GM23338 (cell line): ENCODE measurements around the gene SSTR3. TPM values are rescaled to one million over a fixed set of nuclear protein-coding genes. Genes with fewer than 3 reads are reported as not detected.

Experiments used
- ATAC-seq: fragments of 200-7000 bp; cut with Tn5 transposase; 3 replicates; pipeline ENCODE4 v1.9.1; 2020
- DNase-seq: peaks from one replicate; pipeline ENCODE4 v3.0.0-alpha.2; 2015; ENCODE audit warnings: low spot score
- H2AFZ ChIP-seq: fragments of 200-600 bp; sonication (generic); 2 replicates; pipeline ENCODE4 v1.8.0; 2016; ENCODE audit warnings: antibody characterized with exemption, mild to moderate bottlenecking, moderate library complexity
- H3F3A ChIP-seq: fragments of 200-600 bp; sonication (generic); replicated peaks from 2 replicates; pipeline ENCODE4 v1.8.0; 2017; ENCODE audit warnings: antibody characterized with exemption, mixed run types, low read depth
- H3K27ac ChIP-seq: fragments of 200-600 bp; sonication (generic); 2 replicates; pipeline ENCODE4 v1.6.1; 2016; ENCODE audit warnings: low read depth
- H3K27me3 ChIP-seq: fragments of 200-600 bp; sonication (generic); 2 replicates; pipeline ENCODE4 v1.8.0; 2016; ENCODE audit warnings: mild to moderate bottlenecking, mixed run types, moderate library complexity; ENCODE audit not compliant: insufficient read depth
- H3K36me3 ChIP-seq: fragments of 200-600 bp; sonication (generic); 2 replicates; pipeline ENCODE4 v1.8.0; 2016; ENCODE audit warnings: mild to moderate bottlenecking; ENCODE audit not compliant: insufficient read depth
- H3K4me1 ChIP-seq: fragments of 200-600 bp; sonication (generic); 2 replicates; pipeline ENCODE4 v1.8.0; 2016; ENCODE audit warnings: mild to moderate bottlenecking, moderate library complexity; ENCODE audit not compliant: insufficient read depth
- H3K4me2 ChIP-seq: fragments of 200-600 bp; sonication (generic); 2 replicates; pipeline ENCODE4 v1.7.1; 2017; ENCODE audit warnings: mixed run types
- H3K4me3 ChIP-seq: fragments of 200-600 bp; sonication (generic); 2 replicates; pipeline ENCODE4 v1.6.1; 2016; ENCODE audit warnings: mixed run types
- H3K79me2 ChIP-seq: fragments of 200-600 bp; sonication (generic); replicated peaks from 2 replicates; pipeline ENCODE4 v1.8.0; 2017; ENCODE audit warnings: mild to moderate bottlenecking; ENCODE audit not compliant: insufficient read depth
- H3K9me2 ChIP-seq: fragments of 200-600 bp; sonication (generic); 2 replicates; pipeline ENCODE4 v1.8.0; 2017; ENCODE audit not compliant: insufficient read depth
- H4K20me1 ChIP-seq: fragments of 200-600 bp; sonication (generic); replicated peaks from 2 replicates; pipeline ENCODE4 v1.8.0; 2017; ENCODE audit warnings: mild to moderate bottlenecking; ENCODE audit not compliant: insufficient read depth
- H3K27ac Mint-ChIP-seq: 2 replicates; pipeline ENCODE4 v1.8.0; 2020; ENCODE audit warnings: inconsistent platforms, mild to moderate bottlenecking, moderate library complexity, mixed read lengths
- H3K27me3 Mint-ChIP-seq: 3 replicates; pipeline ENCODE4 v1.8.0; 2022; ENCODE audit warnings: low read depth, mild to moderate bottlenecking, moderate library complexity, mixed read lengths, inconsistent platforms; ENCODE audit not compliant: insufficient read depth, poor library complexity
- H3K36me3 Mint-ChIP-seq: 3 replicates; pipeline ENCODE4 v1.8.0; 2021; ENCODE audit warnings: low read depth, mild to moderate bottlenecking, inconsistent platforms, moderate library complexity, mixed read lengths
- H3K4me1 Mint-ChIP-seq: 3 replicates; pipeline ENCODE4 v1.8.0; 2020; ENCODE audit warnings: mild to moderate bottlenecking, inconsistent platforms, mixed read lengths
- H3K4me3 Mint-ChIP-seq: 3 replicates; pipeline ENCODE4 v1.8.0; 2021; ENCODE audit warnings: moderate library complexity, mild to moderate bottlenecking, inconsistent platforms, mixed read lengths
- H3K9me3 Mint-ChIP-seq: 3 replicates; pipeline ENCODE4 v1.8.0; 2020; ENCODE audit warnings: moderate library complexity, mild to moderate bottlenecking, inconsistent platforms, mixed read lengths
- CREB1 ChIP-seq: fragments of 250-450 bp; sonication (Bioruptor Pico); IDR thresholded peaks from 2 replicates; pipeline ENCODE4 v1.5.0; 2020; ENCODE audit warnings: low read depth, mild to moderate bottlenecking, moderate library complexity
- EZH2 ChIP-seq: fragments of 200-600 bp; sonication (generic); IDR thresholded peaks from one replicate; pipeline ENCODE4 v1.8.0; 2017; ENCODE audit warnings: antibody characterized with exemption, mild to moderate bottlenecking, low read depth; ENCODE audit not compliant: unreplicated experiment
- EZH2phosphoT487 ChIP-seq: fragments of 200-600 bp; sonication (generic); IDR thresholded peaks from one replicate; pipeline ENCODE4 v1.8.1; 2018; ENCODE audit warnings: antibody characterized with exemption; ENCODE audit not compliant: unreplicated experiment
- NANOG ChIP-seq: IDR thresholded peaks from 2 replicates; pipeline ENCODE4 v1.6.1; 2016; ENCODE audit warnings: antibody characterized with exemption, borderline replicate concordance
- POLR2AphosphoS5 ChIP-seq: IDR thresholded peaks from 2 replicates; pipeline ENCODE4 v1.6.1; 2016; ENCODE audit warnings: antibody characterized with exemption, low read depth
- STAT1 ChIP-seq: IDR thresholded peaks from one replicate; pipeline ENCODE4 v1.6.1; 2016; ENCODE audit warnings: antibody characterized with exemption; ENCODE audit not compliant: unreplicated experiment
- ZNF114 ChIP-seq: fragments of 250-450 bp; sonication (Bioruptor Pico); IDR thresholded peaks from 2 replicates; pipeline ENCODE4 v1.5.0; 2020; ENCODE audit warnings: mild to moderate bottlenecking, moderate library complexity
- ZNF331 ChIP-seq: fragments of 250-450 bp; sonication (Bioruptor Pico); IDR thresholded peaks from 2 replicates; pipeline ENCODE4 v1.5.0; 2020; ENCODE audit warnings: low read depth, mild to moderate bottlenecking, moderate library complexity
- polyA plus RNA-seq: library from polyadenylated mRNA; unstranded; fragments of >200 nt; fragmentation: Nextera tagmentation; extraction: Ambion mirVana; gene quantifications from 2 replicates; pipeline ENCODE4 v1.2.1, GENCODE V29; 2016
- total RNA-seq: library from RNA; depleted of rRNA; stranded (reverse); fragments of >200 nt; shearing (Covaris generic); gene quantifications from 2 replicates; pipeline ENCODE4 v1.2.3, GENCODE V29; 2014
- TF ChIP-seq, protein P1 (sequence below): IDR thresholded peaks from one replicate; pipeline ENCODE4 v1.6.1; 2018; ENCODE audit warnings: antibody characterized with exemption; ENCODE audit not compliant: unreplicated experiment
- TF ChIP-seq, protein P2 (sequence below), 2 experiments: fragments of 200-600 bp in 1 of 2; sonication (generic) in 1 of 2; conservative IDR thresholded peaks; 2 replicates each; pipeline versions ENCODE4 v1.5.1 to v1.6.1; 2016 to 2017; ENCODE audit warnings: antibody characterized with exemption in 2 of 2, low read depth in 2 of 2, mild to moderate bottlenecking in 2 of 2, moderate library complexity in 1 of 2
- TF ChIP-seq, protein P3 (sequence below): IDR thresholded peaks from 2 replicates; pipeline ENCODE4 v1.6.1; 2016; ENCODE audit warnings: antibody characterized with exemption

The SSTR3 gene
- total and polyA plus RNA-seq, 2 experiments from 2014 or later, result 0.66 TPM; not detected in 1

DNA sequence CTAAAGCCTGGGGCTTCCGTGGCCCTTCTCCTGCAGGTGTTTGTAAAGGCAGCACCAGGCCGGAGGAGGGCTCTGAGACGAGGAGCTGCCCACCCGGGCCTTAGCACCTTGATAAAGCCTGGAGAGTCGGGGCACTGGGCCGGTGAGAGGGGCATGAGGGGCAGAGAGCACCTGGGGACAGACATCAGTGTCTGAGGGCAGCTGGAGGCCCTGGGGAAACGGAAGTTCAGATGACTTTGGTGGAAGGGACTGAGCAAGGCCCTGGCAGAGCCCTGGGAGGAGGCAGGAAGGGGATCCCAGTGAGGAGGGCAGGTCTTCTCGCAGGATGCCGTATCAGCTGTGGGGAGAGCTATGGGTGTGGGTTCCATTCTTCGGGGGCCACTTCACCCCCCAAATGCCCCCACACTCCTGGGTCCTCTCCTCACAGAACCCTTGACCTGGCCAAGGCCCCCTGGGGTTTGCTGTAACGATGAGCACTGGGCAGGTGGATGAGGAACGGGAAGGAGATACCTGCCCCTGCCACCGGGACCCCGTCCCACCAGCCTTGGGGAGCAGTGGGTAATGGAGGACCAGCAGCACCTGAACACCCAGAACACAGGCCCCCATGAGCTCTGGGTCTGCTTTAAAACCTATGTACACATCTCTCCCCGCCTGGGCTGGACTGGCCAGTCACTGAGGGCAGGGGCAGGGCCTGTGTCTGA, 31.6 kb downstream of the SSTR3 start (continued):
- TF ChIP-seq, protein P1, sequence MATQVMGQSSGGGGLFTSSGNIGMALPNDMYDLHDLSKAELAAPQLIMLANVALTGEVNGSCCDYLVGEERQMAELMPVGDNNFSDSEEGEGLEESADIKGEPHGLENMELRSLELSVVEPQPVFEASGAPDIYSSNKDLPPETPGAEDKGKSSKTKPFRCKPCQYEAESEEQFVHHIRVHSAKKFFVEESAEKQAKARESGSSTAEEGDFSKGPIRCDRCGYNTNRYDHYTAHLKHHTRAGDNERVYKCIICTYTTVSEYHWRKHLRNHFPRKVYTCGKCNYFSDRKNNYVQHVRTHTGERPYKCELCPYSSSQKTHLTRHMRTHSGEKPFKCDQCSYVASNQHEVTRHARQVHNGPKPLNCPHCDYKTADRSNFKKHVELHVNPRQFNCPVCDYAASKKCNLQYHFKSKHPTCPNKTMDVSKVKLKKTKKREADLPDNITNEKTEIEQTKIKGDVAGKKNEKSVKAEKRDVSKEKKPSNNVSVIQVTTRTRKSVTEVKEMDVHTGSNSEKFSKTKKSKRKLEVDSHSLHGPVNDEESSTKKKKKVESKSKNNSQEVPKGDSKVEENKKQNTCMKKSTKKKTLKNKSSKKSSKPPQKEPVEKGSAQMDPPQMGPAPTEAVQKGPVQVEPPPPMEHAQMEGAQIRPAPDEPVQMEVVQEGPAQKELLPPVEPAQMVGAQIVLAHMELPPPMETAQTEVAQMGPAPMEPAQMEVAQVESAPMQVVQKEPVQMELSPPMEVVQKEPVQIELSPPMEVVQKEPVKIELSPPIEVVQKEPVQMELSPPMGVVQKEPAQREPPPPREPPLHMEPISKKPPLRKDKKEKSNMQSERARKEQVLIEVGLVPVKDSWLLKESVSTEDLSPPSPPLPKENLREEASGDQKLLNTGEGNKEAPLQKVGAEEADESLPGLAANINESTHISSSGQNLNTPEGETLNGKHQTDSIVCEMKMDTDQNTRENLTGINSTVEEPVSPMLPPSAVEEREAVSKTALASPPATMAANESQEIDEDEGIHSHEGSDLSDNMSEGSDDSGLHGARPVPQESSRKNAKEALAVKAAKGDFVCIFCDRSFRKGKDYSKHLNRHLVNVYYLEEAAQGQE, result no peak
- TF ChIP-seq EZH2 (no peak), CREB1 (CRISPR knock-in tag) (no peak), ZNF114 (no peak)
- TF ChIP-seq, protein P2, sequence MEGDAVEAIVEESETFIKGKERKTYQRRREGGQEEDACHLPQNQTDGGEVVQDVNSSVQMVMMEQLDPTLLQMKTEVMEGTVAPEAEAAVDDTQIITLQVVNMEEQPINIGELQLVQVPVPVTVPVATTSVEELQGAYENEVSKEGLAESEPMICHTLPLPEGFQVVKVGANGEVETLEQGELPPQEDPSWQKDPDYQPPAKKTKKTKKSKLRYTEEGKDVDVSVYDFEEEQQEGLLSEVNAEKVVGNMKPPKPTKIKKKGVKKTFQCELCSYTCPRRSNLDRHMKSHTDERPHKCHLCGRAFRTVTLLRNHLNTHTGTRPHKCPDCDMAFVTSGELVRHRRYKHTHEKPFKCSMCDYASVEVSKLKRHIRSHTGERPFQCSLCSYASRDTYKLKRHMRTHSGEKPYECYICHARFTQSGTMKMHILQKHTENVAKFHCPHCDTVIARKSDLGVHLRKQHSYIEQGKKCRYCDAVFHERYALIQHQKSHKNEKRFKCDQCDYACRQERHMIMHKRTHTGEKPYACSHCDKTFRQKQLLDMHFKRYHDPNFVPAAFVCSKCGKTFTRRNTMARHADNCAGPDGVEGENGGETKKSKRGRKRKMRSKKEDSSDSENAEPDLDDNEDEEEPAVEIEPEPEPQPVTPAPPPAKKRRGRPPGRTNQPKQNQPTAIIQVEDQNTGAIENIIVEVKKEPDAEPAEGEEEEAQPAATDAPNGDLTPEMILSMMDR (conservative IDR thresholded peaks at IDR 0.05; ENCODE audit: low read depth in 2 of 2), result no peak

DNA sequence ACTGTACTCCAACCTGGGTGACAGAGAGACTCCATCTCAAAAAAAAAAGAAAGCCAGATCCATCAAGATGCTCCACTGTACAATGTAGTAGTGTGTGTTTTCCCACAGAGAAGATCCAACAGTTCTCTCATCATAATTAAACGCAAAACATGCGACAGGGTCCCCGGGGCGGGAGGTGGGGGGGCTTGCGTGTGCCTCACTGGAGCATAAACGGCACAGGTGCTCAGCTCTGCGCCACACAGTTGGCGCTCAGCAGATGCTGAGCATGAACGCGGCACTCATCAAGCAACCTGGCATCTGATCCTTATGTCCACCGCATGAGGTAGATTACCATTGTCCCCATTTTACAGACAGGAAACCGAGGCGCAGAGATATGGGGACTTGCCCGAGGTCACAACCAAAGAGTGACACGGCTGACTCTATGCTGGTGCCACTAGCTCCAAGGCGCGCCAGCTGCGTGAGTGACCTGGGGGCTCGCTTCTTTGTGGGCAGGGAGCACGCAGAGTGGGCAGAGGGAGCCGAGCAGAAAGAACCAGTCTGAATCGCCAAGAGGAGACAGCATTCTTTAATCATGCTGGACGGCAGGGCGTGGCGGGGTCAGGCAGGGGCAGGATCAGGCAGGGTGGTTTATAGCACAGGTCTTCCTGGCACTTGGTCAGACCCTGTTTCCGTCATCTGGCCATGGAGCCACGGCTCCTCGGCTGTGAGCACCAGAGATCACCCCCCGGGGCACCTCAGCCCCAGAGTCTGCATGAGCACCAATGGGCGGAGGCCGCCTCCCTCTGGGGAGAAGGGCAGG, 32.5 kb downstream of the SSTR3 start:
- no peak overlapping the region for H2AFZ ChIP-seq
- no peaks in the 10 kb centered on the region for H3K36me3 ChIP-seq
- no peaks in the 10 kb centered on the region for H3K27me3 ChIP-seq
- no peaks in the 10 kb centered on the region for H3K79me2 ChIP-seq
- Mint-ChIP-seq H3K27me3 (peaks cover 7% of the 10 kb centered on the region), H3K36me3 (no peaks in the 10 kb centered on the region; the same call in 1 of the 3 replicates), H3K27ac (peak overlapping the region; percentile 18; the same call in 1 of the 2 replicates), H3K4me3 (no peak overlapping the region), H3K9me3 (no peaks in the 10 kb centered on the region; the same call in 2 of the 3 replicates), H3K4me1 (peaks cover 17% of the 10 kb centered on the region)
- DNase-seq (no peak), ATAC-seq (no peak)
- no peak overlapping the region for H3K27ac ChIP-seq
- H3K4me2 ChIP-seq, result no peak overlapping the region
- H3K4me3 ChIP-seq, result no peak overlapping the region
- no peaks in the 10 kb centered on the region for H3F3A ChIP-seq
- no peaks in the 10 kb centered on the region for H4K20me1 ChIP-seq
- no peaks in the 10 kb centered on the region for H3K9me2 ChIP-seq
- H3K4me1 ChIP-seq, result no peaks in the 10 kb centered on the region; the same call in 1 of the 2 replicates
- TF ChIP-seq POLR2AphosphoS5 (no peak), CREB1 (CRISPR knock-in tag) (no peak), EZH2phosphoT487 (no peak), EZH2 (no peak), STAT1 (no peak), ZNF331 (CRISPR knock-in tag) (no peak), NANOG (no peak), ZNF114 (no peak)
- TF ChIP-seq, protein P1, result no peak
- TF ChIP-seq, protein P3, sequence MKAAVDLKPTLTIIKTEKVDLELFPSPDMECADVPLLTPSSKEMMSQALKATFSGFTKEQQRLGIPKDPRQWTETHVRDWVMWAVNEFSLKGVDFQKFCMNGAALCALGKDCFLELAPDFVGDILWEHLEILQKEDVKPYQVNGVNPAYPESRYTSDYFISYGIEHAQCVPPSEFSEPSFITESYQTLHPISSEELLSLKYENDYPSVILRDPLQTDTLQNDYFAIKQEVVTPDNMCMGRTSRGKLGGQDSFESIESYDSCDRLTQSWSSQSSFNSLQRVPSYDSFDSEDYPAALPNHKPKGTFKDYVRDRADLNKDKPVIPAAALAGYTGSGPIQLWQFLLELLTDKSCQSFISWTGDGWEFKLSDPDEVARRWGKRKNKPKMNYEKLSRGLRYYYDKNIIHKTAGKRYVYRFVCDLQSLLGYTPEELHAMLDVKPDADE, result no peak
- TF ChIP-seq, protein P2 (conservative IDR thresholded peaks at IDR 0.05; ENCODE audit: low read depth in 2 of 2), result no peak
